Peyer's patch (tissue), 4 donors: ENCODE measurements around the gene AXDND1.

Experiments used
- CTCF ChIP-seq, 6 experiments: fragments of 450-650 bp in 4 of 6; fragments of 200-600 bp in 2 of 6; sonication (generic) in 1 of 6; IDR thresholded peaks; one replicate each; pipeline ENCODE4 v1.5.1; 2017 to 2019; ENCODE audit warnings: antibody characterized with exemption in 6 of 6, mild to moderate bottlenecking in 3 of 6, moderate library complexity in 1 of 6
- POLR2A ChIP-seq, 2 donors: fragments of 450-650 bp; IDR thresholded peaks; one replicate each; pipeline ENCODE4 v1.5.1; 2017; ENCODE audit warnings: antibody characterized with exemption in 2 of 2, mild to moderate bottlenecking in 2 of 2, moderate library complexity in 2 of 2

DNA sequence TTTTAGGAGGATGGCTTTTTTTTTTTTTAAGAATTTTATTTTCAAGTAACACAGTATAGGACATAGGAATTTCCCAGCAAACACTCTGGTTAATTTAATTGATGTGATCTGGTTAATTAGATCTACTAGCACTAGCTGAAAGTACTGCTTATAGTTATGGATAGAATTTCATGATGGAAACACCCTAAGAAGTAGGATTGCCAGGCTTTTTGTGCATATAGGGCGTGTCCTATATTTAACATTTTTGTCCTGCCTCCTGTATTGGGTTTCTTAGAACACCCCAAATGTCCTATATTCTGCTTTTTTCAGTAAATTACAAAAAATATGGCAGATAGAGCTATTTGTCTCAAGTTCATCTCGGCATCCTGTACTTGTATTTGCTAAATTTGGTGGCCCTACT is 13.5 kb upstream of the AXDND1 start:
- no peak for TF ChIP-seq CTCF (IDR thresholded peaks at IDR 0.05)
- no peak for TF ChIP-seq POLR2A (IDR thresholded peaks at IDR 0.05)
